HepG2 (cell line): ENCODE measurements around the gene FAM163B. TPM values are rescaled to one million over a fixed set of nuclear protein-coding genes. Genes with fewer than 3 reads are reported as not detected.

ENCODE experiments used
- ATAC-seq: fragments of 200-7000 bp; cut with Tn5 transposase; 3 replicates; pipeline ENCODE4 v1.9.1; 2020; ENCODE audit warnings: mild to moderate bottlenecking, moderate library complexity
- BruUV-seq: library from RNA; stranded (reverse); fragments of 400-500 nt; replicated peaks from 2 replicates; lab custom pipeline; 2021; lab: Mats Ljungman, UMichigan
- CTCF ChIA-PET: fragments of 300-600 bp; formaldehyde crosslinking; extraction: SDS; loops from one replicate; lab custom pipeline; 2021; ENCODE audit warnings: low total read pairs, inconsistent platforms, low intra/inter-chr PET ratio; lab: Yijun Ruan, JAX
- POLR2A ChIA-PET: fragments of 350-600 bp; sonication (Branson Sonifier 250); formaldehyde crosslinking; loops from one replicate; lab custom pipeline; 2020; ENCODE audit warnings: antibody characterized with exemption, inconsistent platforms; lab: Yijun Ruan, JAX
- DNase-seq: peaks from one replicate; pipeline ENCODE4 v3.0.0-alpha.2; 2015; ENCODE audit warnings: low spot score
- FAIRE-seq: peaks from 3 replicates; lab custom pipeline; 2011; peaks lifted over from hg19 to GRCh38; lab: Jason Lieb, UNC
- H2AFZ ChIP-seq: one replicate; pipeline ENCODE4 v1.6.1; 2011; ENCODE audit warnings: low read length, inconsistent platforms
- H3K27ac ChIP-seq: fragments of 300-600 bp; 3 replicates; pipeline ENCODE4 v1.8.0; 2011; ENCODE audit warnings: mixed run types, mild to moderate bottlenecking, mixed read lengths, low read length, inconsistent platforms; ENCODE audit not compliant: insufficient read depth; ENCODE audit errors: extremely low read length
- H3K27me3 ChIP-seq, 2 experiments: fragments of 200-600 bp in 1 of 2; 2 replicates in 1 of 2; 3 replicates in 1 of 2; pipeline versions ENCODE4 v1.6.0 to v1.8.0; 2011; ENCODE audit warnings: low read length in 2 of 2, mild to moderate bottlenecking in 2 of 2, moderate library complexity in 2 of 2, inconsistent platforms in 1 of 2; ENCODE audit not compliant: insufficient read depth in 2 of 2, control insufficient read depth in 1 of 2
- H3K36me3 ChIP-seq, 2 experiments: fragments of 200-600 bp in 1 of 2; replicated peaks in 1 of 2; 2 replicates in 1 of 2; 3 replicates in 1 of 2; pipeline versions ENCODE4 v1.5.1 to v1.8.0; 2011; ENCODE audit warnings: low read length in 2 of 2, inconsistent platforms in 1 of 2; ENCODE audit not compliant: insufficient read depth in 2 of 2, control insufficient read depth in 1 of 2
- H3K4me1 ChIP-seq: 2 replicates; pipeline ENCODE4 v1.5.1; 2012; ENCODE audit warnings: low read length, inconsistent platforms; ENCODE audit not compliant: insufficient read depth
- H3K4me2 ChIP-seq: 2 replicates; pipeline ENCODE4 v1.6.0; 2011; ENCODE audit warnings: low read depth, low read length, inconsistent platforms
- H3K4me3 ChIP-seq, 3 experiments: fragments of 200-600 bp in 1 of 3; sonication (generic), shearing (Covaris generic) in 1 of 3; replicated peaks in 1 of 3; 2 replicates each; pipeline ENCODE4 v1.5.1; 2011 to 2016; ENCODE audit warnings: low read length in 3 of 3, inconsistent platforms in 2 of 3, low read depth in 2 of 3, mild to moderate bottlenecking in 2 of 3, control low read depth in 1 of 3, mixed read lengths in 1 of 3; ENCODE audit not compliant: insufficient read depth in 1 of 3
- H3K79me2 ChIP-seq: one replicate; pipeline ENCODE4 v1.6.1; 2011; ENCODE audit warnings: low read length, inconsistent platforms; ENCODE audit not compliant: insufficient read depth
- H3K9ac ChIP-seq: 2 replicates; pipeline ENCODE4 v1.6.0; 2011; ENCODE audit warnings: mild to moderate bottlenecking, low read depth, low read length, inconsistent platforms; ENCODE audit not compliant: insufficient read depth
- H3K9me3 ChIP-seq: 2 replicates; pipeline ENCODE4 v1.5.1; 2012; ENCODE audit warnings: mild to moderate bottlenecking, low read length
- H4K20me1 ChIP-seq: 2 replicates; pipeline ENCODE4 v1.6.0; 2011; ENCODE audit warnings: inconsistent platforms, mild to moderate bottlenecking, low read length, moderate library complexity; ENCODE audit not compliant: insufficient read depth
- ARNT2 ChIP-seq: sonication (generic); formaldehyde crosslinking; IDR thresholded peaks from 2 replicates; pipeline ENCODE4 v1.8.0; 2022; ENCODE audit warnings: mild to moderate bottlenecking, low read depth, missing genetic modification reagents, moderate library complexity
- ATF5 ChIP-seq: sonication (generic); formaldehyde crosslinking; IDR thresholded peaks from 2 replicates; pipeline ENCODE4 v1.4.0; 2020; ENCODE audit warnings: mild to moderate bottlenecking, low read depth, missing genetic modification reagents
- HOXA9 ChIP-seq: sonication (generic); formaldehyde crosslinking; IDR thresholded peaks from 2 replicates; pipeline ENCODE4 v1.8.1; 2022; ENCODE audit warnings: missing genetic modification reagents, mild to moderate bottlenecking, moderate library complexity, borderline replicate concordance
- SNAPC5 ChIP-seq: sonication (generic); formaldehyde crosslinking; IDR thresholded peaks from 2 replicates; pipeline ENCODE4 v1.8.1; 2023; ENCODE audit warnings: mild to moderate bottlenecking, missing genetic modification reagents, borderline replicate concordance
- TCF12 ChIP-seq, 2 experiments: fragments of 450-650 bp in 1 of 2; sonication (generic) in 1 of 2; formaldehyde crosslinking in 1 of 2; IDR thresholded peaks; 2 replicates each; pipeline versions ENCODE4 v1.6.1 to v1.8.0; 2017 to 2022; ENCODE audit warnings: antibody characterized with exemption in 1 of 2, mild to moderate bottlenecking in 1 of 2, missing genetic modification reagents in 1 of 2, moderate library complexity in 1 of 2
- ZNF142 ChIP-seq: sonication (generic); formaldehyde crosslinking; IDR thresholded peaks from 2 replicates; pipeline ENCODE4 v1.4.0; 2020; ENCODE audit warnings: missing genetic modification reagents
- ZNF367 ChIP-seq: sonication (generic); formaldehyde crosslinking; IDR thresholded peaks from 2 replicates; pipeline ENCODE4 v1.4.0; 2020; ENCODE audit warnings: missing genetic modification reagents, borderline replicate concordance
- ZNF569 ChIP-seq: sonication (generic); formaldehyde crosslinking; IDR thresholded peaks from 2 replicates; pipeline ENCODE4 v1.5.0; 2020; ENCODE audit warnings: mild to moderate bottlenecking, missing genetic modification reagents, moderate library complexity, borderline replicate concordance
- ZNF878 ChIP-seq: sonication (generic); formaldehyde crosslinking; IDR thresholded peaks from 2 replicates; pipeline ENCODE4 v1.8.1; 2023; ENCODE audit warnings: mild to moderate bottlenecking, missing genetic modification reagents, moderate library complexity
- WGBS: methylation state at CpG from one replicate; pipeline ENCODE4 v1.1.6; 2017; ENCODE audit warnings: low lambda C conversion rate; 5-methylcytosine and 5-hydroxymethylcytosine counted together
- in situ Hi-C: cut with HindIII; loops from 2 replicates; pipeline ENCODE4 v1.10.0; 2017; ENCODE audit warnings: low pct_unique_long_range_greater_than_20kb; ENCODE audit not compliant: extremely low pct_ligation_motif_present
- intact Hi-C: fragments of 100-400 bp; cut with micrococcal nuclease; formaldehyde crosslinking; loops from one replicate; pipeline ENCODE4 v1.10.0; 2022; ENCODE audit not compliant: unreplicated experiment
- polyA plus RNA-seq, 8 experiments: library from polyadenylated mRNA; depleted of rRNA in 3 of 8; stranded (reverse) in 7 of 8; unstranded in 1 of 8; fragments of >200 nt; fragmentation: Illumina TruSeq in 4 of 8; extraction: Trizol in 4 of 8; gene quantifications; 2 replicates each; pipeline versions ENCODE4 v1.2.1 to v1.2.3, GENCODE V29; 2011 to 2016; ENCODE audit warnings: low read depth in 4 of 8, missing spikeins in 1 of 8, mixed read lengths in 1 of 8; ENCODE audit not compliant: insufficient read depth in 1 of 8
- total RNA-seq, 5 experiments: library from RNA; depleted of rRNA; stranded (reverse); fragments of >200 nt; fragmentation: Illumina TruSeq; extraction: Trizol; gene quantifications; 2 replicates each; pipeline ENCODE4 v1.2.3, GENCODE V29; 2016; ENCODE audit warnings: low read depth in 1 of 5

FAM163B gene
- total and polyA plus RNA-seq, 2 of the 13 experiments (the other 11 are each of a cell fraction or from before 2014, with no cell fraction given): not detected

GRCh38 chr9:133647148-133647547 is 38.0 kb upstream of the FAM163B start:
- no peak overlapping the region for H3K4me3 ChIP-seq

GRCh38 chr9:133645021-133645765 is 36.0 kb upstream of the FAM163B start:
- Histone ChIP-seq H3K36me3 (no peaks in the 10 kb centered on the region), H3K27me3 (peaks cover 18 to 96% of the 10 kb centered on the region in 2 experiments), H3K4me2 (no peak overlapping the region), H3K79me2 (no peaks in the 10 kb centered on the region), H3K4me3 (no peak overlapping the region), H4K20me1 (no peaks in the 10 kb centered on the region; the same call in none of the 2 replicates), H2AFZ (no peak overlapping the region)
- POLR2A ChIA-PET: no interaction called here
- DNase-seq (no peak), ATAC-seq (no peak), FAIRE-seq (no peak)
- in situ Hi-C loops: no loop called here
- WGBS: 14% methylated on average over 10 of the region's 10 CpGs
- TF ChIP-seq TCF12 (IDR thresholded peaks at IDR 0.05): no peak
- no peak for TF ChIP-seq TCF12 (CRISPR knock-in tag; IDR thresholded peaks at IDR 0.05)
- no peak for TF ChIP-seq HOXA9 (CRISPR knock-in tag)
- TF ChIP-seq SNAPC5: no peak
- TF ChIP-seq ZNF142 (CRISPR knock-in tag): no peak
- TF ChIP-seq, all 625 proteins: peak for 0
- Histone ChIP-seq H3K9me3 (no peaks in the 10 kb centered on the region), H3K27ac (no peak overlapping the region), H3K9ac (no peak overlapping the region), H3K4me1 (no peaks in the 10 kb centered on the region)
- CTCF ChIA-PET: no interaction called here
- no TSS peak for BruUV-seq
- intact Hi-C loops: no loop called here

More at GRCh38 chr9:133647148-133647547, 38.0 kb upstream of the FAM163B start:
- Histone ChIP-seq H3K27ac (no peak overlapping the region), H3K4me2 (no peak overlapping the region), H4K20me1 (no peaks in the 10 kb centered on the region; the same call in 1 of the 2 replicates), H3K27me3 (peaks cover 17 to 89% of the 10 kb centered on the region in 2 experiments), H3K4me1 (no peaks in the 10 kb centered on the region), H2AFZ (no peak overlapping the region), H3K9ac (no peak overlapping the region), H3K79me2 (no peaks in the 10 kb centered on the region), H3K36me3 (no peaks in the 10 kb centered on the region), H3K9me3 (no peaks in the 10 kb centered on the region)
- 24% methylated on average over 7 of the region's 7 CpGs for WGBS
- ATAC-seq (no peak), DNase-seq (no peak), FAIRE-seq (no peak)
- no peak for TF ChIP-seq ZNF367 (CRISPR knock-in tag)
- no peak for TF ChIP-seq ZNF878 (CRISPR knock-in tag)
- no peak for TF ChIP-seq ATF5 (CRISPR knock-in tag)
- no peak for TF ChIP-seq ZNF569
- TF ChIP-seq ARNT2 (CRISPR knock-in tag): no peak
- ChIA-PET CTCF (no interaction called here), POLR2A (no interaction called here)
- intact Hi-C loops: no loop called here
- no TSS peak for BruUV-seq
- in situ Hi-C loops: no loop called here
